ENCODE measurements around the gene SLC9C1. TPM values are rescaled to one million over a fixed set of nuclear protein-coding genes. Genes with fewer than 3 reads are reported as not detected.

The SLC9C1 gene
- total RNA-seq, 4 donors from 2014 or later, result not detected

DNA sequence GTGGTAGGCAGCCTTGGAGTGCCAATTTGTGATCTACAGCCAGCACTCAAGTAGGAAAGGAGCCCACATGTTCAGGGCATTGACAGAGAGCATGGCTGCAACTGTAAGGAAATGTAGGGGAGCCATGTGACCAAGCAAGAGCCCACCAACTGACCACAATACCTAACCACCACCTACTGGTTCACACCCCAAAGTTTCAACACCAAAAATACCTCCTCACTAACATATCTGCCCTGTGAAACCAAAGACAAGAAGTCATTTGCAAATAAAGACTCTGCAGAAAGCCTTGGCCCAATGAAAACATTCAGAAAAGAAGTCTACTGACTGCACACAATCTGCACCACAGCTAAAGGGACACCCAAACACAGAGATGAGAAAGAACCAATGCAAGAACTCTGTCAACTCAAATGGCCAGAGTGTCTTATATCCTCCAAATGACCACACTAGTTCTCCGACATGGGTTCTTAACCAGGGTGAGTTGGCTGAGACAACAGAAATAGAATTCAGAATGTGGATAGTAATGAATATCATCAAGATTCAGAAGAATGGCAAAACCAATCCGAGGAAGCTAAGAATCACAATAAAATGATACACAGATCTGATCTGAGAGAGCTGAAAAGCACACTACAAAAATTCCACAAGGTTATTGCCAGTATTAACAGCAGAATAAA, 40.6 kb downstream of the SLC9C1 start:
- Histone ChIP-seq H3K27me3 (no peaks in the 10 kb centered on the region), H3K9me3 (peaks cover 0 to 8% of the 10 kb centered on the region in 2 donors), H3K4me3 (no peak overlapping the region), H3K4me1 (no peaks in the 10 kb centered on the region), H3K27ac (no peak overlapping the region), H3K36me3 (no peaks in the 10 kb centered on the region)
- WGBS, 2 donors (ENCODE audit: low coverage in 1 of 2), result 83 to 94% methylated on average over 2 of the region's 2 CpGs
- in situ Hi-C loops (cut with MboI; ENCODE audit: low pct_ligation_motif_present in 1 of 4, low pct_unique_long_range_greater_than_20kb in 1 of 4, low sequenced_read_pairs in 3 of 4), result no loop called here
- TF ChIP-seq POLR2A (IDR thresholded peaks at IDR 0.05), result no peak
- TF ChIP-seq, protein P1, sequence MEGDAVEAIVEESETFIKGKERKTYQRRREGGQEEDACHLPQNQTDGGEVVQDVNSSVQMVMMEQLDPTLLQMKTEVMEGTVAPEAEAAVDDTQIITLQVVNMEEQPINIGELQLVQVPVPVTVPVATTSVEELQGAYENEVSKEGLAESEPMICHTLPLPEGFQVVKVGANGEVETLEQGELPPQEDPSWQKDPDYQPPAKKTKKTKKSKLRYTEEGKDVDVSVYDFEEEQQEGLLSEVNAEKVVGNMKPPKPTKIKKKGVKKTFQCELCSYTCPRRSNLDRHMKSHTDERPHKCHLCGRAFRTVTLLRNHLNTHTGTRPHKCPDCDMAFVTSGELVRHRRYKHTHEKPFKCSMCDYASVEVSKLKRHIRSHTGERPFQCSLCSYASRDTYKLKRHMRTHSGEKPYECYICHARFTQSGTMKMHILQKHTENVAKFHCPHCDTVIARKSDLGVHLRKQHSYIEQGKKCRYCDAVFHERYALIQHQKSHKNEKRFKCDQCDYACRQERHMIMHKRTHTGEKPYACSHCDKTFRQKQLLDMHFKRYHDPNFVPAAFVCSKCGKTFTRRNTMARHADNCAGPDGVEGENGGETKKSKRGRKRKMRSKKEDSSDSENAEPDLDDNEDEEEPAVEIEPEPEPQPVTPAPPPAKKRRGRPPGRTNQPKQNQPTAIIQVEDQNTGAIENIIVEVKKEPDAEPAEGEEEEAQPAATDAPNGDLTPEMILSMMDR (IDR thresholded peaks at IDR 0.05), result no peak
- TF ChIP-seq EP300 (IDR thresholded peaks at IDR 0.05; ENCODE audit: low read depth), result no peak
- TF ChIP-seq POLR2AphosphoS5 (IDR thresholded peaks at IDR 0.05), result no peak
- DNase-seq, result no peak
- intact Hi-C loops (cut with DNase I; ENCODE audit: low total_unique reads), result no loop called here

- no peak overlapping the region for H3K4me3 ChIP-seq
- TF ChIP-seq, protein P1 (IDR thresholded peaks at IDR 0.05), result no peak
- TF ChIP-seq POLR2AphosphoS5 (IDR thresholded peaks at IDR 0.05), result no peak
- TF ChIP-seq POLR2A (IDR thresholded peaks at IDR 0.05), result no peak
- no peak for TF ChIP-seq EP300 (IDR thresholded peaks at IDR 0.05; ENCODE audit: low read depth)
- in situ Hi-C loops (cut with MboI; ENCODE audit: low pct_ligation_motif_present in 1 of 4, low pct_unique_long_range_greater_than_20kb in 1 of 4, low sequenced_read_pairs in 3 of 4) (no loop called here), intact Hi-C loops (cut with DNase I; ENCODE audit: low total_unique reads) (no loop called here)
- no peaks in the 10 kb centered on the region for H3K9me3 ChIP-seq
- no peaks in the 10 kb centered on the region for H3K27me3 ChIP-seq
- DNase-seq, result no peak
- no peaks in the 10 kb centered on the region for H3K36me3 ChIP-seq
- H3K27ac ChIP-seq, result no peak overlapping the region
- H3K4me1 ChIP-seq, result no peaks in the 10 kb centered on the region
- 76 to 94% methylated on average over 3 to 4 of the region's 4 CpGs for WGBS, 2 donors (ENCODE audit: low coverage in 1 of 2)
Observed at GRCh38 chr3:112247900-112248299, 46.1 kb downstream of the SLC9C1 start.

DNA sequence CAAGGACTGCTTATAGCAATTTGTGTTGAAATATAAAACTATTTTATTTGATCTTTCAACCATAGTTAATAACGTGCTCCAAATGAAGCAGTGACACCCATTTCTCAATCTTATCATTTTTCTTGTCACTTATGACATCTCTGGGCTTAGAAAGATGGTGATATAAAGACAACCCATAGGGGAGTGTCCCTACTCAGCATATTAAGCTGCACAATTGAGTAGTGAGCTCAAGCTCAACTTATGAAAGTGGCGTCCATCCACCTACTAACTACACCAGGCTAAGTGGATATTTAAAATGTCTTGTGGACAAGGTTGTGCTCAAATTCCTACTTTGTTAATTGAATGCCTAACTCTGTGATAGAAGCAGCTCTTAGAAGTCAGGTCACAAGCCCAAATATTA, 46.7 kb downstream of the SLC9C1 start:
- no peak overlapping the region for H3K27ac ChIP-seq
- no peak overlapping the region for H3K4me3 ChIP-seq
- DNase-seq, result no peak
- WGBS, 2 donors (ENCODE audit: low coverage in 1 of 2), result 42 to 46% methylated on average over 1 to 2 of the region's 2 CpGs
- H3K27me3 ChIP-seq, result no peaks in the 10 kb centered on the region
- intact Hi-C loops (cut with DNase I; ENCODE audit: low total_unique reads) (no loop called here), in situ Hi-C loops (cut with MboI; ENCODE audit: low pct_ligation_motif_present in 1 of 4, low pct_unique_long_range_greater_than_20kb in 1 of 4, low sequenced_read_pairs in 3 of 4) (no loop called here)
- no peaks in the 10 kb centered on the region for H3K9me3 ChIP-seq
- no peak for TF ChIP-seq POLR2AphosphoS5 (IDR thresholded peaks at IDR 0.05)
- TF ChIP-seq, protein P1 (IDR thresholded peaks at IDR 0.05), result no peak
- TF ChIP-seq POLR2A (IDR thresholded peaks at IDR 0.05), result no peak
- no peak for TF ChIP-seq EP300 (IDR thresholded peaks at IDR 0.05; ENCODE audit: low read depth)
- no peaks in the 10 kb centered on the region for H3K4me1 ChIP-seq
- no peaks in the 10 kb centered on the region for H3K36me3 ChIP-seq

DNA sequence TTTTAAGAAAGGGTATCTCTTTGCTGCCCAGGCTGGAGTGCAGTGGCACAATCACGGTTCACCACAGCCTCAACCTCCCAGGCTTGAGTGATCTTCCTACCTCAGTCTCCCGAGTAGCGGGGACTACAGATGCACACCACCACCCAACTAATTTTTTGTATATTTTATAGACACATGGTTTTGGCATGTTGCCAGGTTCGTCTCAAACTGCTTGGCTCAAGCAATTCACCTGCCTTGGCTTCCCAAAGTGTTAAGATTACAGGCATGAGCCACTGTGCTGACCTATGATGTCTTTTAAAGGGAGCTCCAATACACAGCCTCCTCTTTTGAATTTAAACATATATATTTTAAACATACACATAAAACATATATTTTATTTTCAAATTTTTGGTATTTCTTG, 60.9 kb downstream of the SLC9C1 start:
- intact Hi-C loops (cut with DNase I; ENCODE audit: low total_unique reads) (no loop called here), in situ Hi-C loops (cut with MboI; ENCODE audit: low pct_ligation_motif_present in 1 of 4, low pct_unique_long_range_greater_than_20kb in 1 of 4, low sequenced_read_pairs in 3 of 4) (no loop called here)
- H3K4me1 ChIP-seq, result no peaks in the 10 kb centered on the region
- no peak for DNase-seq
- 61 to 73% methylated on average over 3 to 4 of the region's 4 CpGs for WGBS, 2 donors (ENCODE audit: low coverage in 1 of 2)
- TF ChIP-seq, protein P1 (IDR thresholded peaks at IDR 0.05), result no peak
- TF ChIP-seq POLR2AphosphoS5 (IDR thresholded peaks at IDR 0.05) (no peak), POLR2A (IDR thresholded peaks at IDR 0.05) (no peak)
- H3K4me3 ChIP-seq, result no peak overlapping the region
- H3K36me3 ChIP-seq, result no peaks in the 10 kb centered on the region
- H3K27ac ChIP-seq, result no peak overlapping the region
- no peaks in the 10 kb centered on the region for H3K27me3 ChIP-seq
- no peaks in the 10 kb centered on the region for H3K9me3 ChIP-seq
